Measurements from ENCODE around the gene RTKN2. TPM values are rescaled to one million over a fixed set of nuclear protein-coding genes. Genes with fewer than 3 reads are reported as not detected.

Gene RTKN2
- total and polyA plus RNA-seq, 10 of the 15 experiments (the other 5 are each of a cell fraction or from before 2014, with no cell fraction given): 0.10 TPM; not detected in 9

DNA sequence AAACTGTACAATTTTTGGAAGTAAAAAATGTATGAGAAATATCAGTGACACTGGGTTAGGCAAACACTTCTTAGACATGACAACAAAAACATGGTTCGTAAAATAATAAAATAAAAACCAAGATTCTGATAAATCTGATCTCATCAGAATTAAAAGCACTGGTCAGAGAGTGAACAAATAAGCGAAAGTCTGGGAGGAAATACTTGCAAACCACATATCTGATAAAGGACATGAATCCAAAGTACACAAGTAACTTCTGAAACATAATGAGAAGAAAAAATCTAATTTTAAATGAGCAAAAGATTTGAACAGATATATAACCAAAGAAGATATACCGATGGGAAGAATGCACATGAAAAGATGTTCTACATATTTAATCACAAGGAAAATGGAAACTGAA is 91.5 kb downstream of the RTKN2 start (continued):
- TF ChIP-seq, protein P1, sequence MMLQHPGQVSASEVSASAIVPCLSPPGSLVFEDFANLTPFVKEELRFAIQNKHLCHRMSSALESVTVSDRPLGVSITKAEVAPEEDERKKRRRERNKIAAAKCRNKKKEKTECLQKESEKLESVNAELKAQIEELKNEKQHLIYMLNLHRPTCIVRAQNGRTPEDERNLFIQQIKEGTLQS (IDR thresholded peaks at IDR 0.05; ENCODE audit: borderline replicate concordance, extremely low read depth, low read depth, low read length): no peak
- TF ChIP-seq WRNIP1 (IDR thresholded peaks at IDR 0.05; ENCODE audit: borderline replicate concordance, low read depth, low read length) (no peak), ZBED1 (IDR thresholded peaks at IDR 0.05; ENCODE audit: borderline replicate concordance) (no peak)

DNA sequence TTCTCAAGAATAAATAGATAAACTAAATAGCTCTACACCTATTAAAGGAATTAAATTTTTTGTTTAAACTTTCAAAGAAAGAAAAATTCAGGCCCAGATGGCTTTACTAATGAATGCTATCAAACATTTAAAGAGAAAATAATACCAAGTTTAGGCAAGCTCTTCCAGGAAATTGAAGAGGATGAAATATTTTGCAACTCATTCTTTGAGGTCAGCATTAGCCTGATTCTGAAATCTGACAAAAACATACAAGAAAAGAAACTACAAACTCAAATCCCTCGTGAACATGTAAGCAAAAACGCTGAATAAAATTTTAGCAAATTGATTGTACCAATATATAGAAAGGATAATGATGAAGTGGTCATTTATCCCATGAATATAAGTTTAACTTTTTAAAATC is 93.4 kb downstream of the RTKN2 start:
- H4K20me1 ChIP-seq (ENCODE audit: control insufficient read depth, insufficient read depth): no peaks in the 10 kb centered on the region
- no peak overlapping the region for H3K9ac ChIP-seq (ENCODE audit: control insufficient read depth, insufficient read depth, low read length)
- H3K4me1 ChIP-seq (ENCODE audit: control insufficient read depth, insufficient read depth, low read length): peaks cover 3% of the 10 kb centered on the region; the same call in 1 of the 2 replicates
- no peaks in the 10 kb centered on the region for H3K36me3 ChIP-seq (ENCODE audit: control insufficient read depth in 2 of 2, insufficient read depth in 2 of 2, low read length in 1 of 2)
- no peak for TF ChIP-seq HDGF (IDR thresholded peaks at IDR 0.05)
- TF ChIP-seq, protein P2, sequence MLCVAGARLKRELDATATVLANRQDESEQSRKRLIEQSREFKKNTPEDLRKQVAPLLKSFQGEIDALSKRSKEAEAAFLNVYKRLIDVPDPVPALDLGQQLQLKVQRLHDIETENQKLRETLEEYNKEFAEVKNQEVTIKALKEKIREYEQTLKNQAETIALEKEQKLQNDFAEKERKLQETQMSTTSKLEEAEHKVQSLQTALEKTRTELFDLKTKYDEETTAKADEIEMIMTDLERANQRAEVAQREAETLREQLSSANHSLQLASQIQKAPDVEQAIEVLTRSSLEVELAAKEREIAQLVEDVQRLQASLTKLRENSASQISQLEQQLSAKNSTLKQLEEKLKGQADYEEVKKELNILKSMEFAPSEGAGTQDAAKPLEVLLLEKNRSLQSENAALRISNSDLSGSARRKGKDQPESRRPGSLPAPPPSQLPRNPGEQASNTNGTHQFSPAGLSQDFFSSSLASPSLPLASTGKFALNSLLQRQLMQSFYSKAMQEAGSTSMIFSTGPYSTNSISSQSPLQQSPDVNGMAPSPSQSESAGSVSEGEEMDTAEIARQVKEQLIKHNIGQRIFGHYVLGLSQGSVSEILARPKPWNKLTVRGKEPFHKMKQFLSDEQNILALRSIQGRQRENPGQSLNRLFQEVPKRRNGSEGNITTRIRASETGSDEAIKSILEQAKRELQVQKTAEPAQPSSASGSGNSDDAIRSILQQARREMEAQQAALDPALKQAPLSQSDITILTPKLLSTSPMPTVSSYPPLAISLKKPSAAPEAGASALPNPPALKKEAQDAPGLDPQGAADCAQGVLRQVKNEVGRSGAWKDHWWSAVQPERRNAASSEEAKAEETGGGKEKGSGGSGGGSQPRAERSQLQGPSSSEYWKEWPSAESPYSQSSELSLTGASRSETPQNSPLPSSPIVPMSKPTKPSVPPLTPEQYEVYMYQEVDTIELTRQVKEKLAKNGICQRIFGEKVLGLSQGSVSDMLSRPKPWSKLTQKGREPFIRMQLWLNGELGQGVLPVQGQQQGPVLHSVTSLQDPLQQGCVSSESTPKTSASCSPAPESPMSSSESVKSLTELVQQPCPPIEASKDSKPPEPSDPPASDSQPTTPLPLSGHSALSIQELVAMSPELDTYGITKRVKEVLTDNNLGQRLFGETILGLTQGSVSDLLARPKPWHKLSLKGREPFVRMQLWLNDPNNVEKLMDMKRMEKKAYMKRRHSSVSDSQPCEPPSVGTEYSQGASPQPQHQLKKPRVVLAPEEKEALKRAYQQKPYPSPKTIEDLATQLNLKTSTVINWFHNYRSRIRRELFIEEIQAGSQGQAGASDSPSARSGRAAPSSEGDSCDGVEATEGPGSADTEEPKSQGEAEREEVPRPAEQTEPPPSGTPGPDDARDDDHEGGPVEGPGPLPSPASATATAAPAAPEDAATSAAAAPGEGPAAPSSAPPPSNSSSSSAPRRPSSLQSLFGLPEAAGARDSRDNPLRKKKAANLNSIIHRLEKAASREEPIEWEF (IDR thresholded peaks at IDR 0.05; ENCODE audit: insufficient replicate concordance, low read depth, low read length): no peak
- no peak for TF ChIP-seq RELA (IDR thresholded peaks at IDR 0.05; ENCODE audit: borderline replicate concordance, partially characterized antibody)
- TF ChIP-seq, protein P3, sequence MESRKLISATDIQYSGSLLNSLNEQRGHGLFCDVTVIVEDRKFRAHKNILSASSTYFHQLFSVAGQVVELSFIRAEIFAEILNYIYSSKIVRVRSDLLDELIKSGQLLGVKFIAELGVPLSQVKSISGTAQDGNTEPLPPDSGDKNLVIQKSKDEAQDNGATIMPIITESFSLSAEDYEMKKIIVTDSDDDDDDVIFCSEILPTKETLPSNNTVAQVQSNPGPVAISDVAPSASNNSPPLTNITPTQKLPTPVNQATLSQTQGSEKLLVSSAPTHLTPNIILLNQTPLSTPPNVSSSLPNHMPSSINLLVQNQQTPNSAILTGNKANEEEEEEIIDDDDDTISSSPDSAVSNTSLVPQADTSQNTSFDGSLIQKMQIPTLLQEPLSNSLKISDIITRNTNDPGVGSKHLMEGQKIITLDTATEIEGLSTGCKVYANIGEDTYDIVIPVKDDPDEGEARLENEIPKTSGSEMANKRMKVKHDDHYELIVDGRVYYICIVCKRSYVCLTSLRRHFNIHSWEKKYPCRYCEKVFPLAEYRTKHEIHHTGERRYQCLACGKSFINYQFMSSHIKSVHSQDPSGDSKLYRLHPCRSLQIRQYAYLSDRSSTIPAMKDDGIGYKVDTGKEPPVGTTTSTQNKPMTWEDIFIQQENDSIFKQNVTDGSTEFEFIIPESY (IDR thresholded peaks at IDR 0.05): no peak
- TF ChIP-seq, protein P1 (IDR thresholded peaks at IDR 0.05; ENCODE audit: borderline replicate concordance, extremely low read depth, low read depth, low read length): no peak
- TF ChIP-seq, protein P4, sequence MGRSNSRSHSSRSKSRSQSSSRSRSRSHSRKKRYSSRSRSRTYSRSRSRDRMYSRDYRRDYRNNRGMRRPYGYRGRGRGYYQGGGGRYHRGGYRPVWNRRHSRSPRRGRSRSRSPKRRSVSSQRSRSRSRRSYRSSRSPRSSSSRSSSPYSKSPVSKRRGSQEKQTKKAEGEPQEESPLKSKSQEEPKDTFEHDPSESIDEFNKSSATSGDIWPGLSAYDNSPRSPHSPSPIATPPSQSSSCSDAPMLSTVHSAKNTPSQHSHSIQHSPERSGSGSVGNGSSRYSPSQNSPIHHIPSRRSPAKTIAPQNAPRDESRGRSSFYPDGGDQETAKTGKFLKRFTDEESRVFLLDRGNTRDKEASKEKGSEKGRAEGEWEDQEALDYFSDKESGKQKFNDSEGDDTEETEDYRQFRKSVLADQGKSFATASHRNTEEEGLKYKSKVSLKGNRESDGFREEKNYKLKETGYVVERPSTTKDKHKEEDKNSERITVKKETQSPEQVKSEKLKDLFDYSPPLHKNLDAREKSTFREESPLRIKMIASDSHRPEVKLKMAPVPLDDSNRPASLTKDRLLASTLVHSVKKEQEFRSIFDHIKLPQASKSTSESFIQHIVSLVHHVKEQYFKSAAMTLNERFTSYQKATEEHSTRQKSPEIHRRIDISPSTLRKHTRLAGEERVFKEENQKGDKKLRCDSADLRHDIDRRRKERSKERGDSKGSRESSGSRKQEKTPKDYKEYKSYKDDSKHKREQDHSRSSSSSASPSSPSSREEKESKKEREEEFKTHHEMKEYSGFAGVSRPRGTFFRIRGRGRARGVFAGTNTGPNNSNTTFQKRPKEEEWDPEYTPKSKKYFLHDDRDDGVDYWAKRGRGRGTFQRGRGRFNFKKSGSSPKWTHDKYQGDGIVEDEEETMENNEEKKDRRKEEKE (IDR thresholded peaks at IDR 0.05): no peak
- TF ChIP-seq HDAC2 (IDR thresholded peaks at IDR 0.05): no peak
- no peak for TF ChIP-seq NFYA (IDR thresholded peaks at IDR 0.05; ENCODE audit: borderline replicate concordance, low read depth, low read length)
- TF ChIP-seq BACH1 (IDR thresholded peaks at IDR 0.05; ENCODE audit: borderline replicate concordance): no peak
- H3K9me3 ChIP-seq (replicated peaks; ENCODE audit: control insufficient read depth, insufficient read depth, low read length): no peaks in the 10 kb centered on the region; the same call in 2 of the 3 replicates
- no peak for ATAC-seq
- no peak overlapping the region for H3K27ac ChIP-seq (ENCODE audit: control insufficient read depth, insufficient read depth)
- no peak overlapping the region for H3K4me3 ChIP-seq
- no peak for FAIRE-seq
- no peaks in the 10 kb centered on the region for H3K79me2 ChIP-seq (ENCODE audit: control insufficient read depth, insufficient read depth, low read length)
- no peak overlapping the region for H2AFZ ChIP-seq (ENCODE audit: control insufficient read depth, low read depth, low read length)
- no peak overlapping the region for H3K4me2 ChIP-seq (ENCODE audit: control insufficient read depth, insufficient read depth)
- intact Hi-C loops (cut with micrococcal nuclease; ENCODE audit: unreplicated experiment): no loop called here
- WGBS (ENCODE audit: insufficient coverage, insufficient replicate concordance, low lambda C conversion rate, missing lambda C conversion rate): 94% methylated on average over 2 of the region's 2 CpGs
- SMC1A ChIA-PET (ENCODE audit: uncharacterized antibody, unreplicated experiment): no interaction called here
- CTCF ChIA-PET: no interaction called here
- RAD21 ChIA-PET (ENCODE audit: unreplicated experiment): no interaction called here
- BruUV-seq (replicated peaks): no TSS peak
- POLR2A ChIA-PET: no interaction called here
- in situ Hi-C loops (cut with MboI): no loop called here
- no peaks in the 10 kb centered on the region for H3K27me3 ChIP-seq (replicated peaks in 1 of 2; ENCODE audit: control insufficient read depth in 2 of 2, insufficient read depth in 2 of 2, low read length in 1 of 2)
- DNase-seq (ENCODE audit: low read depth, low spot score): no peak
